HEK293T (cell line): ENCODE results near the gene COL26A1.

Experiments used
- ARNT ChIP-seq: fragments of 450-650 bp; IDR thresholded peaks from 2 replicates; pipeline ENCODE4 v1.6.1; 2017; ENCODE audit warnings: mild to moderate bottlenecking
- BHLHE40 ChIP-seq: fragments of 450-650 bp; IDR thresholded peaks from 2 replicates; pipeline ENCODE4 v1.6.1; 2016; ENCODE audit warnings: mild to moderate bottlenecking, moderate library complexity, borderline replicate concordance
- CTBP1 ChIP-seq: fragments of 450-650 bp; IDR thresholded peaks from 2 replicates; pipeline ENCODE4 v1.6.1; 2016; ENCODE audit warnings: borderline replicate concordance
- ELF4 ChIP-seq: fragments of 450-650 bp; IDR thresholded peaks from 2 replicates; pipeline ENCODE4 v1.6.1; 2017; ENCODE audit warnings: antibody characterized with exemption
- FOXA1 ChIP-seq: fragments of 450-650 bp; IDR thresholded peaks from 2 replicates; pipeline ENCODE4 v1.6.1; 2016; ENCODE audit warnings: mild to moderate bottlenecking
- NFRKB ChIP-seq: fragments of 450-650 bp; IDR thresholded peaks from 2 replicates; pipeline ENCODE4 v1.6.1; 2016; ENCODE audit warnings: mild to moderate bottlenecking, moderate library complexity
- SP1 ChIP-seq: fragments of 450-650 bp; IDR thresholded peaks from 2 replicates; pipeline ENCODE4 v1.6.1; 2017
- SUZ12 ChIP-seq: fragments of 450-650 bp; IDR thresholded peaks from 2 replicates; pipeline ENCODE4 v1.6.1; 2016; ENCODE audit warnings: mild to moderate bottlenecking
- ZNF384 ChIP-seq: fragments of 450-650 bp; IDR thresholded peaks from 2 replicates; pipeline ENCODE4 v1.6.1; 2016

- TF ChIP-seq BHLHE40 (no peak), CTBP1 (no peak), ELF4 (no peak), SP1 (no peak), SUZ12 (no peak), NFRKB (no peak), ZNF384 (no peak), FOXA1 (no peak), ARNT (no peak)
Measured at GRCh38 chr7:101535351-101535751, 172.7 kb downstream of the COL26A1 start.
